ENCODE results near the gene INHBB. TPM values are rescaled to one million over a fixed set of nuclear protein-coding genes. Genes with fewer than 3 reads are reported as not detected.

INHBB gene
- polyA plus RNA-seq, 5 donors, result 0.12 to 0.51 (median 0.28) TPM

- peak; percentile 58 to 59 for DNase-seq
Measured at GRCh38 chr2:120396013-120396860, 50.3 kb downstream of the INHBB start.

- no peak for DNase-seq
Measured at GRCh38 chr2:120396861-120397811, 51.2 kb downstream of the INHBB start.

- DNase-seq, result no peak
Measured at GRCh38 chr2:120398051-120398995, 52.4 kb downstream of the INHBB start.

- DNase-seq, result no peak
Measured at GRCh38 chr2:120398996-120399888, 53.3 kb downstream of the INHBB start.

- DNase-seq, result no peak
Measured at GRCh38 chr2:120399889-120400240, 53.9 kb downstream of the INHBB start.

GRCh38 chr2:120400551-120400950, 54.6 kb downstream of the INHBB start:
- DNase-seq, result no peak

Other genes starting within 250 kb of the INHBB start
- gene TMEM185B, start 122.7 kb upstream of the INHBB start, polyA plus RNA-seq (ENCODE audit: insufficient read depth in 1 of 5, insufficient read length in 5 of 5, low replicate concordance in 1 of 5), result 10 to 100 TPM; 22.4 to 25.3 (median 23.6) TPM
- gene RALB, start 93.3 kb upstream of the INHBB start, polyA plus RNA-seq (ENCODE audit: insufficient read depth in 1 of 5, insufficient read length in 5 of 5, low replicate concordance in 1 of 5), result 100 to 1,000 TPM; 112 to 130 (median 115) TPM